Measurements from ENCODE around the gene KCTD10.

GRCh38 chr12:109466305-109466704, 10.8 kb downstream of the KCTD10 start:
- TF ChIP-seq POLR2A (IDR thresholded peaks at IDR 0.05) (no peak), CTCF (IDR thresholded peaks at IDR 0.05) (no peak)
